Measurements from ENCODE around the gene DUSP22.

Gene DUSP22

GRCh38 chr6:381742-382461, 89.6 kb downstream of the DUSP22 start:
- no peak for DNase-seq

DNA sequence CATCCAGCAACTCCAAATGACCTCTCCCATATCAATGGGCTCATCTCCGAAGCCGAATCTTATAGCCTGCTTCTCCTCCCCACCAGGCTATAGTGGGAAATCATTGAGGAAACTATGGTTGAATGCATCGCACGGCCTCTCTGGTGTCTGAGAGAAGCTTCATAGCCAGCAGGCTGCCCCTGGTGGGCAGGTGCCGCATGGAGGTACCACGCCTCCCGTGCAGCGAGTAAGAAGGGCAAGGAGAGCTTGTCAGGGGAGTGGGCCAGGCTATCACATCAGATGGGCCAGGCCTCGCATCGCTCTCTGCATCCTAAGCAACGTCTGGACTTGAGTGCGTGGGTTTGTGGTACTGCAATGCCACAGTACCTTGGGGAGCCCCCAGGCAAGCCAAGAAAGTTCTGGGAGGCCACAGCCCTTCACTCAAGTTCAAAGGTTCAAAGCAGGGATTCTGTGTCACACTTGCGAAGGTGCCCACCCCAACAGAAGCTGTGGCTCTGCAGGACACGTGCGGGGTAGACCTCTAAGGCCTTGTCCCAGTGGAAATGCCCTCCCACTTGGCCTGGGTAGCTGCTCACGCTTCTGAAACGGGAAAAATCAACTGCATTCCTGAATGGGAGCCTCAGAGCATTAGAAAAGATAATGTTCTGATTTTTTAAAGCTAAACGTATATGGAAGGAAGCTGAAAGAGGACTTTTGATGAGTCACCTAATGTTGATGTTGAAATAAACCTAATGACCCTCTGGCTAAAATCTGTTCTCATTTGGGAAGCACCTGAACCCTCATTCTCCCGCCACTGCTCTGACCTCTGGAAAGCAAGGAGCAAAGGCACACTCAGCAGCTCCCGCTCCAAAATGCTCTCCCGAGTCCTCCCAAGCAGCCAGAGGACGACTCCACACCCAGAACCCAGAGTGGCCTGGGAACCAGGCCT, 90.9 kb downstream of the DUSP22 start:
- no peak for DNase-seq

GRCh38 chr6:383856-384255, 91.6 kb downstream of the DUSP22 start:
- DNase-seq: no peak

GRCh38 chr6:384898-385297, 92.6 kb downstream of the DUSP22 start:
- no peak for DNase-seq

- no peak for DNase-seq
Measured at GRCh38 chr6:385614-386013, 93.3 kb downstream of the DUSP22 start.

GRCh38 chr6:386688-387266, 94.5 kb downstream of the DUSP22 start:
- no peak for DNase-seq

DNA sequence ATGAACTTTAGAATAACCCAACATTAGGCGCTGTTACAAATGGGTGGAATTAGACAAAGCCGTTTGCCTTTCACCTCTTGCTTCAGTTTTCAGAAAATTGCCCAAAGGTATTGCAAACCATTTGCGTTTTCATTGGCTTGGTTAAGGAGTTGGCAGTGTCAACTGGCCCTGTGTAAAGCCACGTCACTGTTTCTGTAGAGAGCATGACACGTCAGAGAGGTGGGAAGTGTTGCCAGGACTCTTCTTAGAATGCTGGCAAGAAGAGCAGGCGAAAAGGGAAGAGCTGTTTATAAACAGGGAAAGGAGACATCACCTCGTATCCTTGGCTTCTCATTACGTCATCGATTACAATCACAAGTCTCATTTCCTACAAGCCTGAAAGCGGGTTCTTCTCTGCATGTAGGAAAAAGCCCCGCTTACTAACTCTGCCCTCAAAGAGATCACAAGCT, 95.0 kb downstream of the DUSP22 start:
- no peak for DNase-seq

DNA sequence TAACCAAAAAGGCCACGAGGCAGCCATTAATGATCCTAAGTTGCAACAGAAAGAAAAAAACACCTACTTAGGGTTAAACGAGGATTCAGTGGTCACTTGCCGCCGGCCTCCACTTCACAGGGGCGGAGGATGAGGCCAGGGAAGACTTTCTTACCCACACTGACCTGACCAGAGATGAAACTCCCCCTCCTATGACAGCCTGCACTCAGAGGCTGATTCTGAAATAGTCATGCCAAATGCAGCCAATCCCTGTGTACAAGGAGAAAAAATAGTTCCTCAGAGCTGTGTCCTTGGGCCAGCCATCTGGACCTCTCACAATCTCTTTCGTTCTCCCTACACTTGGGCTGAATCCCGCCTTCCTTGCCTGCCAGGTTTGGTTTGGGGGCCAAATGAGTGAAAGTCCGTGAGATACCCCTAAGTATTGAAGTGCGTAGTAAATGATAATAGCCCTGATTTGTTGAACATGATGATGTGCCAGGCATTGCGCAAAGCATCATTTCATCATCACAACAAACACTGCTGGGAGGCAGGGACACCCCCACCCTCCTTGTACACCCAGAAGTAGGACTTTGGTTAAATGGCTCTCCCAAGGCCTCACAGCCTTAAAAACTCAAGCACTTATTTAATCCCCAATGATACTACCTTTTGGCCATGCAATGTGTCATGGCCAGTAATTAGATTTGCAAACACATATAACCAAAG, 96.1 kb downstream of the DUSP22 start:
- DNase-seq: no peak

DNA sequence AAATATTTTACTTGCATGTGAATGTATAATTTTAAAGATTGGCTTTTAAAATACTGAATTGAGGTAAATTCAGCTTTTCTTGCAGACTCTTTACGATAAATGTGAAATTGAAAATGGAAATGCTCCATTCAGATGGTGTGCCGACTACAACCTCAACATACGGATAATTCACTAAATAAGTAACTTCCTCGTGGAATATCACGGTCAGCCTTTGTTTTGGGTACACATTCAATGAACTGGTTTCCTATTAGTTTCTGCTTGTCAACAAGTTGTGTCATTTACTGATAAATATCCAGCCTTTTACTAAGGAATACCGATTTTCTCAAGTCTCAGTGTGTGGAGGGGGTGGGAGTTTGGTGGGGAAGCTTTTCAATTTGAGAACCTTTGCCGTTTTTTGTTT, 96.9 kb downstream of the DUSP22 start:
- DNase-seq: no peak

- no peak for DNase-seq
Measured at GRCh38 chr6:389622-390021, 97.3 kb downstream of the DUSP22 start.

- DNase-seq: no peak
Measured at GRCh38 chr6:390914-391558, 98.7 kb downstream of the DUSP22 start.

- DNase-seq: no peak
Measured at GRCh38 chr6:391559-392440, 99.5 kb downstream of the DUSP22 start, which contains the start of gene IRF4. IRF4 (plus strand) TSS chr6:391752; CDS start chr6:393153, 1,401 bp downstream.

DNA sequence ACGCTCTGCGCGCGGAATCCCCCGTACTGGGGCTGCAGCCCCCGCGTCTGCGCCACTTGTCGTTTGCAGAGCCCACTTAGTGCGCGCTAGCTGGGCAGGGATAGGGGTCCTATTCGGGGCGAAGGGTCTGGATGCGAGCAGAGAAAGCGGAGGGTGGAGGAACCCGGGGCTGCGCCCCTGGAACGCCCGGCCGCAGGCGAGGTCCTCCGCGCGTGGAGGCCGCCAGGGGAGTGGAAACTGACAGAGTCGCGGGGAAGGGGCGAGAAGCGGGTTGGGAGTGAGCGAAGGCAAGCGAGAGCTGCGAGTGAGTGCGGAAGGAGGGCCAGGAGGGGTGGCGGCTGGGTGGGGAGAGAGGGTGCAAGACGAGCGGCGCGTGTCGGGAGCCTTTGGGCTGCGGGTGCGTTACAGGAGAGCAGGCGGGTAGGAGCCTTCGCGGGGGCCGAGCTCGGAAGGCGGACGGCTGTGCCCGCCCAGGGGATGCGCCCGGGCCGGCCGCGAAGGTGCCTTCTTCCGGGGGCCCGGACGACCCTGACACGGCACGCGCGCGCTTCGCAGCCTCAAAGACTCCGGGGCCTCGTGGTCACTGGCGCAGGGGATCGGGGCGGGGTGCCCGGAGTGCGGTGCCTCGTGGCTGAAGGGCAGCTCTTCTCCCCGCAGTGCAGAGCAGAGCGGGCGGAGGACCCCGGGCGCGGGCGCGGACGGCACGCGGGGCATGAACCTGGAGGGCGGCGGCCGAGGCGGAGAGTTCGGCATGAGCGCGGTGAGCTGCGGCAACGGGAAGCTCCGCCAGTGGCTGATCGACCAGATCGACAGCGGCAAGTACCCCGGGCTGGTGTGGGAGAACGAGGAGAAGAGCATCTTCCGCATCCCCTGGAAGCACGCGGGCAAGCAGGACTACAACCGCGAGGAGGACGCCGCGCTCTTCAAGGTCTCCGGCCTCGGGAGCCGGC, 100.4 kb downstream of the DUSP22 start:
- peak; percentile 15 for DNase-seq

DNA sequence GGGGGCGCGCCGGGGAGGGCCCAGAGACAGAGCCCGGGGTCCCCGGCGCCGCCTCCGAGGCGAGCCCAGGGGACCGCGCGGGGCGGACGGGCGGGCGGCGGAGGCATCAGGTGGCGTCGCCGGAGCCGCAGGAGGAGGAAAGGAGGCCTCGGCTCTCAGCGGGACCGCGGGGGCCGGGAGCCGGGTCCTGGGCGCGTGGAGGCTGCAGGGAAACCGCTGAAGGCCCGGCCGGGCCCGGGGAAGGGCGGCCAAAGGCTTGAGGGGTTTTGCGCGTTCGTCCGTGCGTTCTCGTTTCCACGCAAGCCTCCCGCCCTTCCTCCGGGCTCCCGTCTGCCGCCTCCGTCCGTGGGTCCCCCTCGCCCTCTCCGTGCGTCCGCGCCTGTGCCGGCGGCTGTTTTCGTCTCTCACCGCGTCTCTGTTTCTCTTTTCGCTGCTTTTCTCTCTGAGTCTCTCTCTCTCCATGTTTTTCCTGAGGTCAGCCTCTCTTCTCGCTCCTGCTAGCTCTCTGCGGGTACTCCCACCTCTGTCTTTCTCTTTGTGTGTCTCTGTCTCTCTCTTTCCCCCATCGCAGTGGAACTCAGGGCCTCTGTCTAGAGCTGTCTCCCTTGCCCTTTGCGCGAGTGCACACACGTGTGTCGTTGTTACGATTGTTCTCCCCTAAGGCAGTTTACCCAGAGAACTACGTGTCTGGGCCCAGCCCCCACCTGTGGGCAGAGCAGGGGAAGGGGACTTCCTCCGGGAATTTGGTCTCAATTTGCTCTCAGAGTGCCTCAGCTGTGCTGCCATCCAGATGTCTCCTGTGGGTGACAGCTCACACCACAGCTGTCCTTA, 101.3 kb downstream of the DUSP22 start:
- DNase-seq: no peak

DNA sequence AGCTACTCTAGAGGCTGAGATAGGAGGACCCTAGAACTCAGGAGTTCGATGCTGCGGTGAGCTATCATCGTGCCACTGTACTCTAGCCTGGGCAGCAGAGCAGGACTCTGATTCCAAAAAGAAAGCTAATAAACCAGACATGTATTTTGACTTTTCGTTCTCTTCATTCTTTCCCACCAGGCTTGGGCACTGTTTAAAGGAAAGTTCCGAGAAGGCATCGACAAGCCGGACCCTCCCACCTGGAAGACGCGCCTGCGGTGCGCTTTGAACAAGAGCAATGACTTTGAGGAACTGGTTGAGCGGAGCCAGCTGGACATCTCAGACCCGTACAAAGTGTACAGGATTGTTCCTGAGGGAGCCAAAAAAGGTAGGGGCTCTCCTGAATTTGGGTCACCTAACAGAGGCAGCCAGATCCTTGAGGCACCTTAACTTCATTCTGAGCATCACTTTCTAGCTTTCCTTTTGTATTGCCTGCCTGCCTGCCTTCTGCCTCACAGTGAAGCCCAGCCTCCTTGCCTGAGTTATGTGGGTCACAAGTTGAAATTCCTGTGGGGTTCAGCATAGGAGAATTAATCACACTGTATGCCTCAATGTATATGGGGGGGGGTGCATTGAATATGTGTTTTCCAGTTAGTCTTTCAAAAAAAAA, 102.5 kb downstream of the DUSP22 start:
- no peak for DNase-seq

DNA sequence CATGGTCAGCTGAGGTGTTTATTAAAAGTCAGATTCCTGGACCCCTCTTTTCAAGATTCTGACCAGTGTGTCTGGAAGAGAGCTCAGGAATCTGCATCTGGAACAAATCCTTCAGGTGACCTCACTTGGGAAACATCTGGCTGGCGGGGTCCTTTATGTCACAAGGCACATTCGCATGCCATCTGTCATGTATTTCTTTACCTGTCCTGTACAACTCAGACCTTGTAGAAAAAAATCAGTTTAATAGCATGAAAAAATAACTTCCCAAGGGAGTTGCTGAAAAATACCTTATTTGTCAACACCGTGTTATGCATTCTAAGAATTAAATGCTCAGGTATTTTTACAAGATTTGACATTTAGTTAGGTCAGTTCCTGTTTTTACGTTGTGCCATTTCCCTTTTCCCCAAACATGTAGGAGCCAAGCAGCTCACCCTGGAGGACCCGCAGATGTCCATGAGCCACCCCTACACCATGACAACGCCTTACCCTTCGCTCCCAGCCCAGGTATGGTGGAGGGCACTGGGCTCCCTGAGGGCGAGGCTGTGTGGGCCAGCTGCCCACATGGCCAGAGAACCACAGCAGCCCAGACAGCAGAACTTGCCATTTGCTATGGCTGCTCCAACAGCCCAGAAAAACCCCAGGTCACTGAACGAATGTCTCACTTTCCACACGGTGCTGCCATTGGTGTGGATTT, 103.3 kb downstream of the DUSP22 start:
- no peak for DNase-seq

DNA sequence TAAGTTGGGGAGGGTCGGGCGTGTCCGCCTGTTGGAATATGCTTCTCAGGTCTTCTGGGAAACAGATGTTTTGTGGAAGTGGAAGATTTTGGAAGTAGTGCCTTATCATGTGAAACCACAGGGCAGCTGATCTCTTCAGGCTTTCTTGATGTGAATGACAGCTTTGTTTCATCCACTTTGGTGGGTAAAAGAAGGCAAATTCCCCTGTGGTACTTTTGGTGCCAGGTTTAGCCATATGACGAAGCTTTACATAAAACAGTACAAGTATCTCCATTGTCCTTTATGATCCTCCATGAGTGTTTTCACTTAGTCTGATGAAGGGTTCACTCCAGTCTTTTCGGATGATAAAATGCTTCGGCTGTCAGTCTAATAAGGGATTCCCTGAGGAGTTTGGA, 103.8 kb downstream of the DUSP22 start:
- no peak for DNase-seq

DNA sequence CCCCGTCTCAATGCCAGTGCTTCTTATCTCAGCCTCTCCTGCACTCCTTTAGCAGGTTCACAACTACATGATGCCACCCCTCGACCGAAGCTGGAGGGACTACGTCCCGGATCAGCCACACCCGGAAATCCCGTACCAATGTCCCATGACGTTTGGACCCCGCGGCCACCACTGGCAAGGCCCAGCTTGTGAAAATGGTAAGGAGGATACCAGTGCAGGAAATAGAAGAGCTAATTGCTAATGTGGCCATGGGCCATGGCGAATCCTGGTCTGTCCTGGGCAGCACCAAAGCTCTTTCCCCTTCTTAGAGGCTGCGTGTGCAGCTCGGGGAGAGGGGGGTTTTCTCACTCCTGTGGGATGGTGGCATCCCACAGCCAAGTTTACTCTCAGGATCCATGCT, 104.8 kb downstream of the DUSP22 start:
- no peak for DNase-seq

Measured in NCI-H526 treated with DMSO at 0.1 percent for 48 hours (cell line).